Gastrocnemius medialis (tissue), 4 donors: ENCODE data around the gene PAQR6. TPM values are rescaled to one million over a fixed set of nuclear protein-coding genes. Genes with fewer than 3 reads are reported as not detected.

Source experiments
- ATAC-seq, 2 donors: fragments of 150-250 bp; one replicate each; pipeline ENCODE4 v1.9.1; 2016
- DNase-seq, 2 donors: peaks; one replicate each; pipeline ENCODE4 v3.0.0-alpha.2; 2019
- H3K27ac ChIP-seq, 4 donors: fragments of 200-600 bp; sonication (generic); 1 replicate in 1 of 4; 2 replicates in 3 of 4; pipeline ENCODE4 v1.5.1; 2016 to 2018; ENCODE audit warnings: mild to moderate bottlenecking in 2 of 4, moderate library complexity in 1 of 4
- H3K27me3 ChIP-seq, 3 donors: fragments of 200-600 bp; sonication (generic) in 2 of 3; 1 replicate in 1 of 3; 2 replicates in 2 of 3; pipeline versions ENCODE4 v1.5.1 to v1.6.0; 2016 to 2019; ENCODE audit warnings: mild to moderate bottlenecking in 1 of 3, moderate library complexity in 1 of 3
- H3K36me3 ChIP-seq, 2 donors: fragments of 200-600 bp; sonication (generic) in 1 of 2; one replicate each; pipeline ENCODE4 v1.5.1; 2017 to 2018
- H3K4me1 ChIP-seq, 2 donors: fragments of 200-600 bp; sonication (generic) in 1 of 2; one replicate each; pipeline ENCODE4 v1.5.1; 2016 to 2017; ENCODE audit warnings: mild to moderate bottlenecking in 2 of 2
- H3K4me3 ChIP-seq, 4 donors: fragments of 200-600 bp; sonication (generic) in 3 of 4; 1 replicate in 1 of 4; 2 replicates in 3 of 4; pipeline ENCODE4 v1.5.1; 2016 to 2019; ENCODE audit warnings: mild to moderate bottlenecking in 2 of 4
- H3K9me3 ChIP-seq, 3 donors: fragments of 200-600 bp; sonication (generic) in 2 of 3; 1 replicate in 1 of 3; 2 replicates in 2 of 3; pipeline ENCODE4 v1.5.1; 2016 to 2019
- POLR2A ChIP-seq, 2 donors: fragments of 450-650 bp; IDR thresholded peaks; one replicate each; pipeline ENCODE4 v1.6.1; 2017; ENCODE audit warnings: antibody characterized with exemption in 2 of 2, mild to moderate bottlenecking in 2 of 2, moderate library complexity in 2 of 2
- in situ Hi-C, 4 donors: fragments of 200-750 bp; cut with MboI; loops; one replicate each; pipeline versions ENCODE4 v1.15.0 to v1.8.0; 2017; ENCODE audit warnings: low sequenced_read_pairs in 4 of 4
- intact Hi-C: fragments of 100-400 bp; cut with DNase I; formaldehyde crosslinking; loops from one replicate; pipeline ENCODE4 v1.15.1; 2023; ENCODE audit warnings: low total_unique reads
- total RNA-seq, 4 donors: library from RNA; depleted of rRNA; stranded (reverse); fragments of >200 nt; gene quantifications; one replicate each; pipeline versions ENCODE4 v1.1.0 to v1.2.3, GENCODE V29; 2016
- TF ChIP-seq, protein P1 (sequence below), 5 experiments: fragments of 450-650 bp in 3 of 5; fragments of 200-600 bp in 2 of 5; sonication (generic) in 2 of 5; IDR thresholded peaks in 4 of 5; conservative IDR thresholded peaks in 1 of 5; 1 replicate in 4 of 5; 2 replicates in 1 of 5; pipeline ENCODE4 v1.5.1; 2016 to 2019; ENCODE audit warnings: antibody characterized with exemption in 5 of 5, mild to moderate bottlenecking in 3 of 5, moderate library complexity in 3 of 5

The PAQR6 gene
- total RNA-seq, 4 donors from 2014 or later, result 0.16 to 0.46 TPM; not detected in 2

DNA sequence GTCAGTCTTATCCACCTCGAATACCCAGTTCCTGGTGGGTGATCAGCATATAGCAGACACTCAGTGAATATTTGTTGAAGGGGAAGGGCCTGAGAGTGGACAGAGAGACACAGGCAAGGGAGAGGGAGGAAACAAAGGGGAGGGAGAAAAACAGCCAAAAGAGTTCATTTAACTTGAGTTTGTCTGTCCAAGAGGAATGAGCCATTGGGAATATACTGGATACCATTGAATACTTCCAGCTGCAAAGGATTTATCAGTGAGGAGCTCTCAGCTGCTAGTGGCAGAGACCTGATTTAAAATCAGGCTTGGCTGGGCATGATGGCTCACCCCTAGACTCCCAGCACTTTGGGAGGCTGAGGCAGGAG, 17.4 kb downstream of the PAQR6 start:
- H3K27me3 ChIP-seq, result no peaks in the 10 kb centered on the region
- in situ Hi-C loops, result no loop called here
- intact Hi-C loops, result no loop called here
- no peak overlapping the region for H3K27ac ChIP-seq
- H3K9me3 ChIP-seq, result no peaks in the 10 kb centered on the region
- H3K4me1 ChIP-seq, result peaks cover 0 to 5% of the 10 kb centered on the region in 2 donors
- DNase-seq (no peak), ATAC-seq (no peak)
- H3K36me3 ChIP-seq, result peaks cover 0 to 18% of the 10 kb centered on the region in 2 donors
- H3K4me3 ChIP-seq, result no peak overlapping the region
- TF ChIP-seq POLR2A (IDR thresholded peaks at IDR 0.05), result no peak
- TF ChIP-seq, protein P1, sequence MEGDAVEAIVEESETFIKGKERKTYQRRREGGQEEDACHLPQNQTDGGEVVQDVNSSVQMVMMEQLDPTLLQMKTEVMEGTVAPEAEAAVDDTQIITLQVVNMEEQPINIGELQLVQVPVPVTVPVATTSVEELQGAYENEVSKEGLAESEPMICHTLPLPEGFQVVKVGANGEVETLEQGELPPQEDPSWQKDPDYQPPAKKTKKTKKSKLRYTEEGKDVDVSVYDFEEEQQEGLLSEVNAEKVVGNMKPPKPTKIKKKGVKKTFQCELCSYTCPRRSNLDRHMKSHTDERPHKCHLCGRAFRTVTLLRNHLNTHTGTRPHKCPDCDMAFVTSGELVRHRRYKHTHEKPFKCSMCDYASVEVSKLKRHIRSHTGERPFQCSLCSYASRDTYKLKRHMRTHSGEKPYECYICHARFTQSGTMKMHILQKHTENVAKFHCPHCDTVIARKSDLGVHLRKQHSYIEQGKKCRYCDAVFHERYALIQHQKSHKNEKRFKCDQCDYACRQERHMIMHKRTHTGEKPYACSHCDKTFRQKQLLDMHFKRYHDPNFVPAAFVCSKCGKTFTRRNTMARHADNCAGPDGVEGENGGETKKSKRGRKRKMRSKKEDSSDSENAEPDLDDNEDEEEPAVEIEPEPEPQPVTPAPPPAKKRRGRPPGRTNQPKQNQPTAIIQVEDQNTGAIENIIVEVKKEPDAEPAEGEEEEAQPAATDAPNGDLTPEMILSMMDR (IDR thresholded peaks at IDR 0.05 in 4 of 5, conservative IDR thresholded peaks at IDR 0.05 in 1 of 5), result no peak

DNA sequence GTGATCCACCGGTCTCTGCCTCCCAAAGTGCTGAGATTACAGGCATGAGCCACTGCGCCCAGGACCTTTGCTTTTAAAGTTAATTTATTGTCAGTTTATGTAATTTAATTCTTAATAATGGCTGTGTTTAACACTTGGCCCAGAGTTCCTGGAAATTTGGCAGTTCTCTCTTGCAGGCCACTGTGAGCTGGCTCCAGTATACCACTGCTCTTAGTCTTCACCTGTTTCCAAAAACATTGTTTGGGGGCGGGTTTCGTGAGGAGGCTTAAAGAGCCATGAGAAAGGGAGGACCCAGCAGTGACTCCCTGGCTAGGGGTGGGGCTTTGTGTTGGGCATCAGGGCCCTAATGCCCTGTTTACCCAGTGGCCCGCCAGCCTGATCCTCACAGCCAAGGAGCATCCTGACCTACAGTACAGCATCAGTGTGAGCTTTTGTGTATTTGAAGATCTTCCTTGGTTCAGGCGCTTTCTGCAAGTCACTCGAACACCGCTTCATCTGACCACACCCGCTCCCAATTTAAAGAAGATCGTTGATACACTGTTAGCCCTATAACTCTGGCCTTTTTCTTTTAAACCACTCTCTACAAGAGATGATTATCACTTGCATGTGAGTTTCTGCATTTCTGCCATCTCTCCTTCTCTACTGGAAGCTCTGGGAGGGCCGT, 17.9 kb downstream of the PAQR6 start:
- intact Hi-C loops, result no loop called here
- no peak for ATAC-seq
- no peak for DNase-seq

DNA sequence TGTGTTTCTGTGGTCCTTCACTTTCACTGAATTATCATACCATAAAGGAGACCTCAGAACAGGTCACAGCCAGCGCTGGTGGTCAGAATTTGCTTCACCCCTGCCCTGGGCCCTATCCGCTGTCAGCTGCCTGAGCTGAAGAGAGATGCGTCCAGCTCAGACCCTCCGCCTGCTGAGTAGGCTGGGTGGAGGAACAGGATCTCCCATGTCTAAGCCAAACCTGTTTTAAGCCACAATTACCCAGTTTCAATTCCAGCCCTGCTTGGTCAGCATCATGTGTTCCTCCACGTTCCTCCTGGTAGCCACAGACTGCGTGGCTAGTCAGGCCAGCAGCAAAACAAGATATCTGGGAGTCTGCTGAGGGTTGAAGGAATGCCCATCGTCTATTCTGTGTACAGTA, 19.4 kb downstream of the PAQR6 start:
- in situ Hi-C loops, result loop anchor here in 3 of 4 donors (5.0 kb wide), 2 partner anchors 81 to 141 kb away; no protein-coding TSS in a partner anchor

More for the DNA sequence above, 17.9 kb downstream of the PAQR6 start:
- Histone ChIP-seq H3K27me3 (no peaks in the 10 kb centered on the region), H3K36me3 (peaks cover 0 to 18% of the 10 kb centered on the region in 2 donors), H3K4me1 (peaks cover 0 to 5% of the 10 kb centered on the region in 2 donors), H3K4me3 (no peak overlapping the region), H3K9me3 (no peaks in the 10 kb centered on the region), H3K27ac (no peak overlapping the region)
- TF ChIP-seq POLR2A (IDR thresholded peaks at IDR 0.05), result no peak
- TF ChIP-seq, protein P1 (IDR thresholded peaks at IDR 0.05 in 4 of 5, conservative IDR thresholded peaks at IDR 0.05 in 1 of 5), result no peak
- in situ Hi-C loops, result loop anchor here in 3 of 4 donors (5.0 kb wide), 2 partner anchors 83 to 143 kb away; no protein-coding TSS in a partner anchor

DNA sequence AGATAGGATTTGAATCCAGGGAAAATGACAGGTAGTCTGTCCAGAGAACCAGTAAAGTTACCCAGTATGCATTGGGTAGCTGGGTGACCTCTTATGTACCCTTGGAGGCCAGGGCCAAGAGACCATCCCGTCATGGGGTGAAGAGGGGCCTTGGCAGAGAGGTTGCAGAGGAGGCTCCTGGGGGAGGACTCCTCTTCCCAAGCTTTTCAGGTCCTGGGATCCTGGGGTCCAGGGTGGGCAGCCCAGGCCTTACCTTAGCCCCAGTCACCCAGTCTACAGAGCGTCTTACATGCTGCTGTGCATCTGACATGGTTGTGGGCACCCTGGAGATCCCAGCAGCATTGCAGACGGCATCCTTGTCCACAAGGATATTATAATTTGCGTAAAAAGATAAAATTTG, 21.1 kb downstream of the PAQR6 start:
- peaks cover 0 to 5% of the 10 kb centered on the region in 2 donors for H3K4me1 ChIP-seq
- H3K27ac ChIP-seq, result no peak overlapping the region
- peaks cover 0 to 30% of the 10 kb centered on the region in 2 donors for H3K36me3 ChIP-seq
- DNase-seq, result no peak
- no peak overlapping the region for H3K4me3 ChIP-seq
- intact Hi-C loops, result loop anchor here (2.0 kb wide), 1 partner anchor 86 kb away; no protein-coding TSS in a partner anchor
- H3K27me3 ChIP-seq, result no peaks in the 10 kb centered on the region
- H3K9me3 ChIP-seq, result no peaks in the 10 kb centered on the region
- in situ Hi-C loops, result loop anchor here in 3 of 4 donors (5.0 kb wide), 2 partner anchors 79 to 139 kb away; no protein-coding TSS in a partner anchor
- TF ChIP-seq, protein P1 (IDR thresholded peaks at IDR 0.05 in 4 of 5, conservative IDR thresholded peaks at IDR 0.05 in 1 of 5), result no peak
- TF ChIP-seq POLR2A (IDR thresholded peaks at IDR 0.05), result no peak
- no peak for ATAC-seq

More for the DNA sequence above, 19.4 kb downstream of the PAQR6 start:
- Histone ChIP-seq H3K27ac (no peak overlapping the region), H3K36me3 (peaks cover 0 to 14% of the 10 kb centered on the region in 2 donors), H3K4me3 (no peak overlapping the region), H3K9me3 (no peaks in the 10 kb centered on the region), H3K4me1 (peaks cover 0 to 5% of the 10 kb centered on the region in 2 donors), H3K27me3 (no peaks in the 10 kb centered on the region)
- ATAC-seq, result no peak
- intact Hi-C loops, result no loop called here
- TF ChIP-seq, protein P1 (IDR thresholded peaks at IDR 0.05 in 4 of 5, conservative IDR thresholded peaks at IDR 0.05 in 1 of 5), result no peak
- no peak for TF ChIP-seq POLR2A (IDR thresholded peaks at IDR 0.05)
- no peak for DNase-seq
